Caco-2 (cell line): ENCODE measurements around the gene BCOR. TPM values are rescaled to one million over a fixed set of nuclear protein-coding genes. Genes with fewer than 3 reads are reported as not detected.
A peak's percentile ranks its signal among the peaks of the same experiment; 100 is the strongest.

Experiments used
- BruUV-seq: library from RNA; stranded (reverse); fragments of 400-500 nt; replicated peaks from 2 replicates; lab custom pipeline; 2021; lab: Mats Ljungman, UMichigan
- CTCF ChIA-PET: fragments of 300-600 bp; sonication (Branson Sonifier 250); formaldehyde crosslinking; loops from one replicate; lab custom pipeline; 2022; ENCODE audit warnings: antibody characterized with exemption; lab: Charles Lee
- POLR2A ChIA-PET: fragments of 300-600 bp; sonication (Branson Sonifier 250); formaldehyde crosslinking; loops from one replicate; lab custom pipeline; 2022; ENCODE audit warnings: antibody characterized with exemption; lab: Charles Lee
- DNase-seq, 2 experiments: peaks; one replicate each; pipeline versions ENCODE4 v3.0.0 to v3.0.0-alpha.2; 2020 to 2022
- H3K27me3 ChIP-seq: replicated peaks from 2 replicates; pipeline ENCODE4 v1.6.0; 2011; ENCODE audit warnings: low read length; ENCODE audit not compliant: control insufficient read depth, insufficient read depth
- H3K36me3 ChIP-seq: 2 replicates; pipeline ENCODE4 v1.5.1; 2011; ENCODE audit warnings: low read length; ENCODE audit not compliant: control insufficient read depth, insufficient read depth
- H3K4me1 ChIP-seq: fragments of 250-450 bp; sonication (Bioruptor Pico); 2 replicates; pipeline ENCODE4 v1.5.1; 2020; ENCODE audit warnings: mild to moderate bottlenecking
- H3K4me3 ChIP-seq: 2 replicates; pipeline ENCODE4 v1.5.1; 2011; ENCODE audit warnings: low read depth, mild to moderate bottlenecking, control low read depth, low read length
- H3K9me3 ChIP-seq: fragments of 250-450 bp; sonication (Bioruptor Pico); 2 replicates; pipeline ENCODE4 v1.5.1; 2020; ENCODE audit warnings: mild to moderate bottlenecking, moderate library complexity
- H3K27ac Mint-ChIP-seq: one replicate; pipeline ENCODE4 v1.8.0; 2022; ENCODE audit warnings: mixed read lengths; ENCODE audit not compliant: unreplicated experiment
- H3K27me3 Mint-ChIP-seq: one replicate; pipeline ENCODE4 v1.8.0; 2022; ENCODE audit warnings: mixed read lengths; ENCODE audit not compliant: insufficient read depth, unreplicated experiment
- H3K36me3 Mint-ChIP-seq: one replicate; pipeline ENCODE4 v1.8.0; 2022; ENCODE audit warnings: mild to moderate bottlenecking, mixed read lengths; ENCODE audit not compliant: insufficient read depth, unreplicated experiment
- H3K4me1 Mint-ChIP-seq: one replicate; pipeline ENCODE4 v1.8.0; 2022; ENCODE audit warnings: low read depth, mixed read lengths; ENCODE audit not compliant: unreplicated experiment
- H3K4me3 Mint-ChIP-seq: one replicate; pipeline ENCODE4 v1.8.0; 2022; ENCODE audit warnings: mild to moderate bottlenecking, moderate library complexity, mixed read lengths; ENCODE audit not compliant: unreplicated experiment
- H3K9me3 Mint-ChIP-seq: one replicate; pipeline ENCODE4 v1.8.0; 2022; ENCODE audit warnings: mixed read lengths; ENCODE audit not compliant: unreplicated experiment
- CTCF ChIP-seq, 2 experiments: fragments of 200-600 bp in 1 of 2; IDR thresholded peaks; 1 replicate in 1 of 2; 2 replicates in 1 of 2; pipeline versions ENCODE4 v1.5.1 to v1.8.0; 2011 to 2022; ENCODE audit warnings: antibody characterized with exemption in 1 of 2, control low read depth in 1 of 2, inconsistent platforms in 1 of 2, low read depth in 1 of 2, low read length in 1 of 2, mild to moderate bottlenecking in 1 of 2, moderate library complexity in 1 of 2; ENCODE audit not compliant: insufficient read depth in 1 of 2, severe bottlenecking in 1 of 2, unreplicated experiment in 1 of 2
- intact Hi-C: fragments of 100-400 bp; cut with micrococcal nuclease; formaldehyde crosslinking; loops from one replicate; pipeline ENCODE4 v1.10.0; 2022; ENCODE audit not compliant: unreplicated experiment
- total RNA-seq: library from RNA; stranded (reverse); gene quantifications from 2 replicates; pipeline ENCODE4 v1.2.3, GENCODE V29; 2022

The BCOR gene
- total RNA-seq, 1 experiment from 2014 or later, result 16.2 TPM

- no peak overlapping the region for H3K27ac Mint-ChIP-seq
- H3K9me3 ChIP-seq, result no peaks in the 10 kb centered on the region
- no peak for DNase-seq
- peaks cover 17% of the 10 kb centered on the region for H3K36me3 Mint-ChIP-seq
- H3K4me1 Mint-ChIP-seq, result peaks cover 6% of the 10 kb centered on the region
- H3K27me3 ChIP-seq, result no peaks in the 10 kb centered on the region
- no peaks in the 10 kb centered on the region for H3K9me3 Mint-ChIP-seq
- no peak for TF ChIP-seq CTCF (IDR thresholded peaks at IDR 0.05; ENCODE audit: insufficient read depth in 1 of 2, low read depth in 1 of 2, low read length in 1 of 2, severe bottlenecking in 1 of 2, unreplicated experiment in 1 of 2)
- intact Hi-C loops, result loop anchor here (10.0 kb wide), 1 partner anchor 249 kb away; no protein-coding TSS in a partner anchor
- ChIA-PET CTCF (no interaction called here), POLR2A (no interaction called here)
- no peaks in the 10 kb centered on the region for H3K36me3 ChIP-seq
- H3K27me3 Mint-ChIP-seq, result no peaks in the 10 kb centered on the region
- H3K4me1 ChIP-seq, result peaks cover 14% of the 10 kb centered on the region
- BruUV-seq, result no TSS peak
- H3K4me3 ChIP-seq, result no peak overlapping the region
- H3K4me3 Mint-ChIP-seq, result no peak overlapping the region
Measured at GRCh38 chrX:40015693-40016092, 82.1 kb downstream of the BCOR start.

GRCh38 chrX:40013266-40014195 lies 84.2 kb downstream of the BCOR start:
- Mint-ChIP-seq H3K27me3 (no peaks in the 10 kb centered on the region), H3K9me3 (no peaks in the 10 kb centered on the region), H3K36me3 (peaks cover 17% of the 10 kb centered on the region), H3K27ac (peak overlapping the region; percentile 89), H3K4me3 (peak overlapping the region; percentile 74), H3K4me1 (peaks cover 8% of the 10 kb centered on the region)
- Histone ChIP-seq H3K4me3 (peak overlapping the region; percentile 69), H3K4me1 (peaks cover 15% of the 10 kb centered on the region), H3K9me3 (no peaks in the 10 kb centered on the region), H3K36me3 (no peaks in the 10 kb centered on the region), H3K27me3 (no peaks in the 10 kb centered on the region)
- POLR2A ChIA-PET, result interaction anchor here (0.6 to 1.6 kb wide), 8 partner anchors 44 to 517 kb away, joined by 3 to 9 read pairs (median 4); partner anchors contain the start of gene BCOR
- intact Hi-C loops, result loop anchor here (2.0 to 10.0 kb wide), 4 partner anchors 85 to 251 kb away; no protein-coding TSS in a partner anchor
- no peak for TF ChIP-seq CTCF (IDR thresholded peaks at IDR 0.05; ENCODE audit: insufficient read depth in 1 of 2, low read depth in 1 of 2, low read length in 1 of 2, severe bottlenecking in 1 of 2, unreplicated experiment in 1 of 2)
- peak; percentile 72 to 83 for DNase-seq
- BruUV-seq, result TSS peak; percentile 59
- CTCF ChIA-PET, result interaction anchor here (0.7 to 1.0 kb wide), 5 partner anchors 9 to 254 kb away, joined by 3 to 5 read pairs (median 3); partner anchors contain the start of gene BCOR

- ChIA-PET POLR2A (interaction anchor here (0.6 to 1.6 kb wide), 5 partner anchors 44 to 164 kb away, joined by 3 to 9 read pairs (median 4); partner anchors contain the start of gene BCOR), CTCF (interaction anchor here (0.7 to 1.0 kb wide), 3 partner anchors 8 to 105 kb away, joined by 3 to 5 read pairs (median 3); no protein-coding TSS in a partner anchor)
- H3K4me3 Mint-ChIP-seq, result peak overlapping the region; percentile 74
- Histone ChIP-seq H3K36me3 (no peaks in the 10 kb centered on the region), H3K9me3 (no peaks in the 10 kb centered on the region), H3K4me1 (peaks cover 15% of the 10 kb centered on the region), H3K4me3 (peak overlapping the region; percentile 69), H3K27me3 (no peaks in the 10 kb centered on the region)
- intact Hi-C loops, result loop anchor here (2.0 to 10.0 kb wide), 4 partner anchors 86 to 252 kb away; no protein-coding TSS in a partner anchor
- H3K27me3 Mint-ChIP-seq, result no peaks in the 10 kb centered on the region
- peaks cover 17% of the 10 kb centered on the region for H3K36me3 Mint-ChIP-seq
- BruUV-seq, result no TSS peak
- no peak for TF ChIP-seq CTCF (IDR thresholded peaks at IDR 0.05; ENCODE audit: insufficient read depth in 1 of 2, low read depth in 1 of 2, low read length in 1 of 2, severe bottlenecking in 1 of 2, unreplicated experiment in 1 of 2)
- H3K4me1 Mint-ChIP-seq, result peaks cover 8% of the 10 kb centered on the region
- no peak for DNase-seq
- no peaks in the 10 kb centered on the region for H3K9me3 Mint-ChIP-seq
- H3K27ac Mint-ChIP-seq, result peak overlapping the region; percentile 89
Measured at GRCh38 chrX:40012868-40013265, 84.9 kb downstream of the BCOR start.
